SJCRH30 (cell line): ENCODE results near the gene CYBA. TPM values are rescaled to one million over a fixed set of nuclear protein-coding genes. Genes with fewer than 3 reads are reported as not detected.

Experiments
- DNase-seq, 2 experiments: peaks; one replicate each; pipeline ENCODE4 v3.0.0-alpha.2; 2015 to 2020
- H3K27ac ChIP-seq: fragments of 250-450 bp; sonication (Bioruptor Pico); 2 replicates; pipeline ENCODE4 v1.5.1; 2020; ENCODE audit warnings: mild to moderate bottlenecking, moderate library complexity
- H3K27me3 ChIP-seq: fragments of 250-450 bp; sonication (Bioruptor Pico); 2 replicates; pipeline ENCODE4 v1.5.1; 2020; ENCODE audit warnings: mild to moderate bottlenecking, moderate library complexity
- H3K36me3 ChIP-seq: fragments of 250-450 bp; sonication (Bioruptor Pico); 2 replicates; pipeline ENCODE4 v1.5.1; 2020; ENCODE audit warnings: mild to moderate bottlenecking, moderate library complexity
- H3K4me1 ChIP-seq: fragments of 250-450 bp; sonication (Bioruptor Pico); 2 replicates; pipeline ENCODE4 v1.5.1; 2020; ENCODE audit warnings: mild to moderate bottlenecking, moderate library complexity
- H3K4me3 ChIP-seq: fragments of 250-450 bp; sonication (Bioruptor Pico); 2 replicates; pipeline ENCODE4 v1.5.1; 2020; ENCODE audit warnings: mild to moderate bottlenecking, moderate library complexity
- H3K9me3 ChIP-seq: fragments of 250-450 bp; sonication (Bioruptor Pico); replicated peaks from 2 replicates; pipeline ENCODE4 v1.5.1; 2020; ENCODE audit warnings: mild to moderate bottlenecking, moderate library complexity
- total RNA-seq: library from RNA; depleted of rRNA; stranded (reverse); fragments of >200 nt; shearing (Covaris generic); gene quantifications from 2 replicates; pipeline ENCODE4 v1.2.3, GENCODE V29; 2014; rRNA removed

Gene CYBA
- total RNA-seq, 1 experiment from 2014 or later: 0.24 TPM

GRCh38 chr16:88599092-88599733 lies 51.6 kb downstream of the CYBA start:
- no peak for DNase-seq
- Histone ChIP-seq H3K36me3 (peaks cover 6% of the 10 kb centered on the region; the same call in 1 of the 2 replicates), H3K27ac (no peak overlapping the region), H3K27me3 (no peaks in the 10 kb centered on the region), H3K9me3 (no peaks in the 10 kb centered on the region), H3K4me3 (no peak overlapping the region), H3K4me1 (peaks cover 15% of the 10 kb centered on the region)

- Histone ChIP-seq H3K27me3 (no peaks in the 10 kb centered on the region), H3K36me3 (peaks cover 6% of the 10 kb centered on the region; the same call in 1 of the 2 replicates), H3K27ac (peak overlapping the region; percentile 53), H3K4me3 (no peak overlapping the region), H3K9me3 (no peaks in the 10 kb centered on the region), H3K4me1 (peaks cover 15% of the 10 kb centered on the region)
- DNase-seq: peak; percentile 83 to 88
These were observed 52.9 kb downstream of the CYBA start for GRCh38 chr16:88597856-88598491.

- Histone ChIP-seq H3K4me1 (peaks cover 15% of the 10 kb centered on the region), H3K36me3 (peaks cover 6% of the 10 kb centered on the region; the same call in 1 of the 2 replicates), H3K27me3 (no peaks in the 10 kb centered on the region), H3K27ac (no peak overlapping the region), H3K4me3 (no peak overlapping the region), H3K9me3 (no peaks in the 10 kb centered on the region)
- DNase-seq: no peak
These were observed 54.4 kb downstream of the CYBA start for GRCh38 chr16:88596483-88596882.

GRCh38 chr16:88595921-88596320 lies 54.9 kb downstream of the CYBA start:
- Histone ChIP-seq H3K27me3 (no peaks in the 10 kb centered on the region), H3K36me3 (peaks cover 8% of the 10 kb centered on the region; the same call in 1 of the 2 replicates), H3K4me3 (no peak overlapping the region), H3K4me1 (peaks cover 15% of the 10 kb centered on the region), H3K27ac (no peak overlapping the region), H3K9me3 (no peaks in the 10 kb centered on the region)
- no peak for DNase-seq

- Histone ChIP-seq H3K27me3 (no peaks in the 10 kb centered on the region), H3K9me3 (no peaks in the 10 kb centered on the region), H3K36me3 (peaks cover 12% of the 10 kb centered on the region; the same call in 1 of the 2 replicates), H3K27ac (no peak overlapping the region), H3K4me1 (peaks cover 15% of the 10 kb centered on the region), H3K4me3 (no peak overlapping the region)
- DNase-seq: no peak
These were observed 55.8 kb downstream of the CYBA start for GRCh38 chr16:88595101-88595500.

- Histone ChIP-seq H3K4me3 (no peak overlapping the region), H3K27ac (no peak overlapping the region), H3K27me3 (no peaks in the 10 kb centered on the region), H3K4me1 (peaks cover 13% of the 10 kb centered on the region), H3K36me3 (peaks cover 5% of the 10 kb centered on the region; the same call in 1 of the 2 replicates), H3K9me3 (no peaks in the 10 kb centered on the region)
- no peak for DNase-seq
These were observed 56.9 kb downstream of the CYBA start for GRCh38 chr16:88593910-88594309.

- peaks cover 12% of the 10 kb centered on the region for H3K4me1 ChIP-seq
- no peak overlapping the region for H3K27ac ChIP-seq
- H3K36me3 ChIP-seq: peaks cover 5% of the 10 kb centered on the region; the same call in 1 of the 2 replicates
These were observed 57.4 kb downstream of the CYBA start for GRCh38 chr16:88593489-88593888.

More at GRCh38 chr16:88593489-88593888, 57.4 kb downstream of the CYBA start:
- Histone ChIP-seq H3K4me3 (no peak overlapping the region), H3K9me3 (no peaks in the 10 kb centered on the region), H3K27me3 (no peaks in the 10 kb centered on the region)
- DNase-seq: no peak

Other genes with a start within 250 kb of the CYBA start
- gene ZFPM1, start 197.8 kb downstream of the CYBA start, total RNA-seq: 0.56 and 0.85 TPM in 2 replicates
- 19.2 and 21.0 TPM in 2 replicates for gene ZC3H18, start 80.7 kb downstream of the CYBA start, total RNA-seq
- not detected in 2 replicates for gene IL17C, start 12.5 kb downstream of the CYBA start, total RNA-seq
- 12.6 and 21.0 TPM in 2 replicates for gene MVD, start 12.0 kb upstream of the CYBA start, total RNA-seq
- gene SNAI3, start 35.5 kb upstream of the CYBA start, total RNA-seq: 0.47 and 0.56 TPM in 2 replicates
- gene RNF166, start 55.4 kb upstream of the CYBA start, total RNA-seq: 10.4 and 10.7 TPM in 2 replicates
- gene CTU2, start 55.5 kb upstream of the CYBA start, total RNA-seq: 10.3 and 11.5 TPM in 2 replicates
- 23.8 and 28.1 TPM in 2 replicates for gene PIEZO1, start 134.2 kb upstream of the CYBA start, total RNA-seq
- 24.3 and 27.2 TPM in 2 replicates for gene CDT1, start 152.7 kb upstream of the CYBA start, total RNA-seq
- gene APRT, start 160.9 kb upstream of the CYBA start, total RNA-seq: 43.4 and 46.5 TPM in 2 replicates
- gene GALNS, start 205.9 kb upstream of the CYBA start, total RNA-seq: 10.4 and 11.1 TPM in 2 replicates
- 34.3 and 36.9 TPM in 2 replicates for gene TRAPPC2L, start 206.1 kb upstream of the CYBA start, total RNA-seq
- gene PABPN1L, start 215.6 kb upstream of the CYBA start, total RNA-seq: 0.25 TPM in 1 of 2 replicates, not detected in the other